HG02623 (cell line): ENCODE results near the gene TRAM2.

ENCODE experiments used
- ATAC-seq: cut with Tn5 transposase; IDR thresholded peaks from one replicate; pipeline ENCODE4 v1.9.1; 2021; ENCODE audit warnings: moderate library complexity; ENCODE audit not compliant: unreplicated experiment

The TRAM2 gene, protein sequence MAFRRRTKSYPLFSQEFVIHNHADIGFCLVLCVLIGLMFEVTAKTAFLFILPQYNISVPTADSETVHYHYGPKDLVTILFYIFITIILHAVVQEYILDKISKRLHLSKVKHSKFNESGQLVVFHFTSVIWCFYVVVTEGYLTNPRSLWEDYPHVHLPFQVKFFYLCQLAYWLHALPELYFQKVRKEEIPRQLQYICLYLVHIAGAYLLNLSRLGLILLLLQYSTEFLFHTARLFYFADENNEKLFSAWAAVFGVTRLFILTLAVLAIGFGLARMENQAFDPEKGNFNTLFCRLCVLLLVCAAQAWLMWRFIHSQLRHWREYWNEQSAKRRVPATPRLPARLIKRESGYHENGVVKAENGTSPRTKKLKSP

DNA sequence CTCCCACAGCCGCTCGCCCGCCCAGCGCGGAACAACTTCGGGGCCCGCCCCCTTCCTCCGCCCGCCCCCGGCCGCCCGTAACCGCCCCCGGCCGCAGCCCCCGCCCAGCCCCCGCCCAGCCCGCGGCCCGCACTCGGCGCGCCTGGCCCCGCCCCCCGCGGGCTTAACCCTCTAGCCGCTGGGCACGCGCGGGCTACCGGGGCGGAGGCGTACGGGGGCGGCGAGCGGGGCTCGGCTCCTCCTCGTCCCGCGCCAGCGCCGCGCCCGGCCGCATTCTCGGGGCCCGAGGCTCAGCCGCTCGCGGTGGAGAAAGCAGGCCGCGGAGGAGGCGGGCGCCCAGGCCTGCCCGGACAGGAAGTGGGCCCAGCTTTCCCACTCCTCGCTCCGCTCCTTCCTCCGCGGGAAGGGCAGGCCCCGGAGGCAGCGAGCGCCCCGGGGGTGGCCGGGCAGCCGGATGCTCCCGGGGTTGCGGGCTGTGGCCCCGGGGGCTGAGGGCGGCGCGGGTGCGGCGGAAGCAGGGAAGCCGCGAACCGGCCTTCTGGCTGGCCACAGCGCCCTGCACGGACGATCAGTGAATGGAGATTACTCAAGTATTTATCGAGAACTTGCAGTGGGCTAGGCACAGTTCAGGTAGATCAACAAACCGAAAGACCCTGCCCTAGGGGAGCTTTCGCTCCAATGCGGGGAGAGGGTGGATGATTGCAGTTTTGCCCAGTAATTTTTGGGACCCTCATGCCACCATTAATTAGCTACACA is at the start of gene TRAM2:
TSS of gene TRAM2 (minus strand) at position 39 of the 756 bp plus-strand sequence. CDS start 145 bp downstream, outside the sequence.
- ATAC-seq: peak; percentile 47

DNA sequence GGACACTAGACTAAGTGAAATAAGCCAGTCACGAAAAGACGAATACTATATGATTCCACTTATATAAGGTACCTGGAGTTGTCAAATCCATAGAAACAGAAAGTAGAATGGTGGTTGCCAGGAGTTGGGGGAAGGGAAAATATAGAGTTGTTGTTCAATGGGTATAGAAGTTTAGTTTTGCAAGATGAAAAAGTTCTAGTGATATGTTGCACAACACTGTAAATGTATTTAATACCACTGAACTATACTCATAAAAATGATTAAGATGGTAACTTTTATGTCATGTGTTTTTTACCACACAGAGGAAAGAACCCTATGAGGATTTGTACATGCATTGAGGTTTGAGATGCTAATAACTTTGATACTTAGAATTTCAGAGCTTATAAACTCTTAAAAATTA is 46.0 kb upstream of the TRAM2 start:
- ATAC-seq: no peak

DNA sequence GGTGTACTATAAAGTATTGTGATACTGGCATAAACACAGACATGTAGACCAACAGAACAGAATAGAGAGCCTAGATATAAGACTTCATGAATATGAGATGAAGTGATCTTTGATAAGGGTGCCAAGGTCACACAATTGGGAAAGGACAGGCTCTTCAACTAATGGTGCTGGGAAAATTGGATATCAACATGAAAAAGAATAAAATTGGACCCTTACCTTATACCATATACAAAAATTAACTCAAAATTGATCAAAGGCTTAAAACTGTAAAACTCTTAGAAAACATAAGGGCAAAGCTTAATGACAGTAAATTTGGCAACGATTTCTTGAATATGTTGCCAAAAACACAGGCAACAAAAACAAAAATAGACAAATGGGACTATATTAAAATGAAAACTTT is 44.8 kb upstream of the TRAM2 start:
- ATAC-seq: no peak

DNA sequence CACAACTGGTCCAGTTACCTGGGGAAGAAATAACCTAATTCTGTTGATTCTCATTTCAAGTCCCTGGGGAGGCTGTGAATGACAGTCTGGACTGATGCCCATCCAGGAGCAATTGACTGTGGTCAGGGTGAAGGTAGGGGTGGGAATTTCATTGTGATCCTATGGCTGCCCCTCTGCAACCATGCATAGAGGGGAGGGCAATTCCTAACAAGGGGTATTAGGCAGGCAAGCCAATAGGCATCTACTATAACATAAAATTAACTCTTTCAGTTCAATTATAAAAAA is 44.0 kb upstream of the TRAM2 start:
- no peak for ATAC-seq

DNA sequence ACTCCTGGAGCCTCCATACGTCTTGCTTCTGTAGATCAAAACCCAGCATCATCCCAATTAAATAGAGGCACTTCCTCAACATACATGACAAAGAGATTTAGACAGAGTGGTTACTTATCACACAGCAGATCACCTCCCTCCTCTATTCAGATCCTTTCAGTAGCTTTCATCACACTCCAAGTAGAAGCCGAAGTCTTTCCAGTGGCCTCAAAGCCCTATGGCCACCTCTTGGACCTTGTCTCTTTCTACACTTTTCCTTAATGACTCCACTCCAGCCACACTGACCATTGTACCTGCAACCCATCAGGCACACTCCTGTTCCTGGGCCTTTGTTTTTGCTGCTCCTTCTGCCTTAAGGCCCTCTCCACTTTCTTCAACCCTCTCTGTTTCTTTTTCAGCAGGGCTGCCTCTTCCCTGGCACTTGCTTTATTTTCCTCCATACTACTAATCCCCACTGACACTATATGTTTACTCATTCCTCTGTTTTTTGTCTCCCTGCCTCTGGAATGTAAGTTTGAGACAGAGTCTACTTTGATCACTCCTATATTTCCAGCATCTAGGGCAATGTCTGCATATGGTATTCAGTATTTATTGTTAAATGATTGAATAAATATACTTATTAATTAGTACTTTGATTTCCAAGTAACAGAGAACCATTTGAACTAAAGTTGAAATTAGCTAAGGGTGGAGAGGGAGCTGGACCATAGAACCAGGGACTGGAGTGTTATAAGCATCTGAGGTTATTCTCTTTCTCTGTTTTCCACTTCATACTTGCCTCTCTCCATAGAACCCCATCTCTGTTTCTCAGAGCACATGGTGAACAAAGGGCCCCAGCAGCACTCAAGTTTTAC is 43.4 kb upstream of the TRAM2 start:
- no peak for ATAC-seq

DNA sequence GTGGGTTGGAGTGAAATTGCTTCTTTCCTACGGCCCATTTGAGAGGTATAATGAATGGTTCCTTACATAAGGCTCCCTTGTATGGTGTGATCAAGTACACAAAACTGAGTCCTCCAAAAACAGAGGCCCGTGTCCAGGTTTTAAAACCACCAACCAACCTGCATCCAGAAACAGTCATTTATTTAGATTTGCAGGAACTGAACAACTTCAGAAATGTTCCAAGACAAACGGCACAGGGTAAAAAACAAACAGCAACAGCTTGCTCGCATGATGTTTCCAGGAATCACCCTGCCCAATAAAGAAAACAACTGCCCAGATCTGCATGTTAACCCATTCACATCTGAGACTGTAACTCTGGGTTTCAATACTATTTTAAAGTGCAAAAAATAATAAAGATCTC is 40.2 kb upstream of the TRAM2 start:
- no peak for ATAC-seq

DNA sequence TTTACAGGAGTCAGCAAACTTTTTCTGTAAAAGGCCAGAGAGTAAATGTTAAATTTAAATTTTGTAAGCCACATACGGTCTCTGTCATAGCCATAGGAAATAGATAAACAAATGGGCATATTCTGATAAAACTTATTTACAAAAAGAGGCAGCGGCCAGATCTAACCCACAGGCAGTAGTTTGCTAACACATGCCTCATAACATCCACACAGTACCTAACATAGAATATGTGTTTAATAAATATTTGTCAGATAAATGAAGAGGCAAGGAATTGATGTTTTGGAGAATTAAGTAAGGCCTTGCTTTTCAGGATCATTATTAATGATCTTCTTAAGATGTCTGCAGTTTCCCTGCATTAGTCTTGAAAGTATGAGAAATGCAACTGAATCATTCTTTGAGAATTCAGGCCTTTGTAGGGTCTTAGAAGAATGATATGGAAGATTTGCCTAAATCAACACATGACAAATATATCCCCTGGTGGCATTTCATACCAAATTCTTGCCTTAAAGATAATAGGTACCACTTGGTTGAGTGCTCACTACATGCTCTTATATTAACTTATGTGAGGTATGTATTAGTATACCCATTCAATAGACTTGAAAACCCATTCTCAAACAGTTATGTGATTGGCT is 39.3 kb upstream of the TRAM2 start:
- ATAC-seq: no peak

DNA sequence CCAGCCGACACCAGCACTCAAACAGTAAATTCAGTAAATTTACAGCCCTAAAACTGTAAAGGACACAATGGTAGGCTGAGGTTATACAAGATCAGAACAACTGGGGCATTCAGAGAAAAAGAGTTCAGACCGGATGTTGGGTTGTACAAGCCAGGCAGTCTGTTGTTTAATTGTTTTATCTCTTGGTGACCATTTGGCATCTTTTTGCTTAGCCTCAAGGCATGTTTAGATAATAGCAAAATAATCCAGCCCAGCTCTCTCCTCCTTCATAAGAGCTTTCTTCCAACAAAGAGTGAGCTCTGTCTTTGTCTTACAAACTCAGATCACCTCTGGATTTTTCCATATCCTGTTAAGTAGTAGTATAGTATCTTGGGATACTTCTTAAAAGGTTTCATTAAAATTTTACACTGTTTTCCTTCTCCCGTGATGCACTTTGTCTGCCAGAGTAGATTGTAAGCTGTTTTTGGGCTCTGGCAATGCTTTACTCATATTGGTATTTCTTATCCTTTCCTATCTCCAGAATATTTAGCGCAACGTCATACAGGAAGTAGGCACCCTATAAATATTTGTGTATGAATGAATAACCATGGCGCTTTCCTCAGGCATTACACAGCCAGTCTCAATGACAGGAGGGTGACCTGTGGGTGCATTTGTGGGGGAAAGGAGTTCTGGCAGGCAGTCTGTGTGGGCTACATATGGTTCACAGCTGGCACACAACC is 35.6 kb upstream of the TRAM2 start:
- ATAC-seq: no peak

DNA sequence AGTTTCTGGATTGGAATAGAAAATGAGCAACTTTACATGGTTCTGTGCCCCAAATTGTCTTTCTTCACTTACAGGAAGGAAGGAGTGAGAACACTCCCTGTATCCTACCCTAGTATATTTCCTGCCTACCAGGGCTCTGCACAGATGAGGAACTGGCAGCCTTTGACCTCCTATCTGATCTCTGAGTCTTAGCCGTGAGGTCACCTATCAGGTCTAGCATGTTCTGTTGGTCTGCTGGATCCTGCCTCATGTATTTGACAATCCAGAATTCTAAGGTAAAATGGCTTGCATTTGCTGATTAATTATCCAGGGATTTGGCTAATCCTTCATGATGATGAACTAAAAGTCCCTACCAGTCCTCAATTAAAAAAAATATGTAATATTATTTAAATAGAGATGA is 35.0 kb upstream of the TRAM2 start:
- no peak for ATAC-seq

DNA sequence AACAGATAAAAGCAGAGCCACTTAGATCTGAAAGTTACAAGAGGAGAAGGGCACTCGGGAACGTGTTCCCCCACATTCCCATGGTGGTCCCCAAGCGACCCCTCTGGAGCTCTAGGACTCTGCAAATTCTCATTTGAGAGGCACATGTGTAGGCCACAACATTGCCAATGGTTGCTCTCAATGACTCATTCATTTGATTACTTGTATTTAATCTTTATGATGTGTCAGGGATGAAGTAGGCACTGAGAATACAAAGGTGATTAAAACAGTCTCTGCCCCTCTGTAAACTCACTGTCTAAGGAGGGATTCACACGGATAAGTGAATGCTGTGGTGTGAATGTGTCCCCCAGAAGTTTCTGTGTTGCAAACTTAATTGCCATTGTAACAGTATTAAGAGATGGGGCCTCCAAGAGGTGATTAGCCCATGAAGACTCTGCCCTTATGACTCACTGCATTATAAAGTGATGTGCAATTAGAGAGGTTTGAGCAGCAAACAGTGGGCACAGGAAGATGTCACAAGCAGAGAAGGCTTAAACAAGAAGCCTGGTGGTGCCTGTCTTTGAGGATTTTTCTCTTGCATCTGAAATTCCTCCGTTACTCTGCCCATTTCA is 34.0 kb upstream of the TRAM2 start:
- no peak for ATAC-seq

DNA sequence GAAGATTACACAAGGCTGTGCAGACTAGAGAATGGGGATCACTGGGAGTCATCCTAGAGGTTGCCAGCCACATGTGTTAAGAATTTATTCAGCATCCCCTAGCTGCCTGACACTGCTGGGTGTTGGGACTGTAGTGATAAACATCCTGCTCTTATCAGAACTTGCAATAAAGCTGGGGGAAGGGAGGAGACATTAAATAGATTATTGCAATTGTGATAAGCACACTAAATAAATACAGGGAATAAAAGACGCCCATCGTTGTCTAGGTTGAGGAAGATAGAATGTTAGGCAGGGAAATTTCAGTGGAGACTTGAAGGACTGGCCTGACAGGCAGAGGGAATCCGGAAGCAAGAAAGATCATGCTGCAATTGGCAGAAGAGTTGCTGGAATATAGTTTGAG is 33.2 kb upstream of the TRAM2 start:
- no peak for ATAC-seq

DNA sequence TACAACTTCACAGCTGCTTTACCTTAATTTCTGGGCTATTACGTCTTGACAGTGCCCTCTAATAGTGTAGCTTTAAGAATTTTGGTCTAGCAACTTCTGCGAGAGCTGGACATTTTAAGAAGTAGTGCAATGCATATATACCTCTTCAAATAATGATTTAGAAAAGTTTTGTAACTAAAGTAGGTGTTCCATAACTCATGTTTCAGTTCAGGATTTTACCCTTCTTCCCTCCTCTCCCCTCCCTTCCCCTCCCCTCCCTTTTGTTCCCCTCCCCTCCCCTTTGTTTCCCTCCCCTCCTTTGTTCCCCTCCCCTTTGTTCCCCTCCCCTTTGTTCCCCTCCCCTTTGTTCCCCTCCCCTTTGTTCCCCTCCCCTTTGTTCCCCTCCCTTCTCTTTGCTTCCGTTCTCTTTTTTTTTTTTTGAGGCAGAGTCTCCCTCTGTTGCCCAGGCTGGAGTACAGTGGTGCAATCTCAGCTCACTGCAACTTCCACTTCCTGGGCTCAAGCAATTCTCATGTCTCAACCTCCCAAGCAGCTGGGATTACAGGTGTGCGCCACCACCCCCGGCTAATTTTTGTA is 28.8 kb upstream of the TRAM2 start:
- no peak for ATAC-seq

DNA sequence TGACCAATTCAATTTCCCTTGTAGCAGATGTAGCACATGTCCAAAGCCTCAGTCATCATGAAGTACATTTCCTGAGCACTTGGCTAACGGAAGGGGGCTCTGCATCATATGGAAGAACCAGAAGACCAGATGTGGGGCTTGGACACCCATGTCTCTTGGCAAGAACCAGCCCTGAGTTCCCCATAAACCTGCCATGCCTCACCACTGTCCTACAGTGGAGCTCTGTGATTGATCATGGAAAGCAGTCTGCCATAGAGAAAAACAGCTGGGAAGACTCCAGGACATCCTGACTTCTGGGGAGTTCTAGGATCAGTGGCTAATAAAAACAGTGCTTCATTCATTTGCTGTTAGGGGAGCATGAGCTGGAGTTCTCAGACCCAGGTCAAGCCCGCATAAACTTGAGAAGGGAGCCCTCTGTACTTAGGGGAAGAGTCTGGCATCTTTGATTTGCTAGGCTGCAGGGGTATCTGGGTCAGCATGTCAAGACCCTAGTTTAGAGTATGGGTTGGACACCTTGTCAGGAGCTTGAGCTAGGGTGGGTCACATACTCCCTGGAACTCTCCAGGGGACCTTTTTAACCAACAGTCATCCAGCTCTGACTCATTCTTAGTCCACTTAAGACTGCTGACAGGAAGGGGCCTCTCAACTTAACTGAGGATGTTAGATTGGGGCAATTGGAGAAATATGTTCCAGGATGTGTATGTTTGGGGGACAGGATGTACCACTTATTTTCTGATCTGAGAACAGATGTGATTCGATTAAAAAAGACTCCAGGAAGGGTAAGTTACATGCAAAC is 26.3 kb upstream of the TRAM2 start:
- ATAC-seq: no peak

DNA sequence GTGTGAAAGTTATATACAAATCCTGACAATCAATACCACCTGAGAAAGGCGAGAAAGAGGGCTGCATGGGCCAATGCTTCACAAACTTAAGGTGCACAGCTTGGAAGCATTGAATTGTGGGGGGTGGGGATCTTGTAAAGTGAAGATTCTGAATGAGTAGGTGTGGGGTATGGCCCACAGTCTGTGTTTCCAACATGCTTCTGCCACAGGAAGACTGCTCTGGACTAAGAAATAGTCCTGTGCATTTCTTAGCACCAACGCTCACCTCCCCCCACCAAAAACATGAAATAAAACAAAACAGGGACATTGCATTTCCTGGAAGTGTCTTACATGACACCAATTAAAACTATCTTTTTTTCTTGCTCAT is 21.9 kb upstream of the TRAM2 start:
- ATAC-seq: no peak

DNA sequence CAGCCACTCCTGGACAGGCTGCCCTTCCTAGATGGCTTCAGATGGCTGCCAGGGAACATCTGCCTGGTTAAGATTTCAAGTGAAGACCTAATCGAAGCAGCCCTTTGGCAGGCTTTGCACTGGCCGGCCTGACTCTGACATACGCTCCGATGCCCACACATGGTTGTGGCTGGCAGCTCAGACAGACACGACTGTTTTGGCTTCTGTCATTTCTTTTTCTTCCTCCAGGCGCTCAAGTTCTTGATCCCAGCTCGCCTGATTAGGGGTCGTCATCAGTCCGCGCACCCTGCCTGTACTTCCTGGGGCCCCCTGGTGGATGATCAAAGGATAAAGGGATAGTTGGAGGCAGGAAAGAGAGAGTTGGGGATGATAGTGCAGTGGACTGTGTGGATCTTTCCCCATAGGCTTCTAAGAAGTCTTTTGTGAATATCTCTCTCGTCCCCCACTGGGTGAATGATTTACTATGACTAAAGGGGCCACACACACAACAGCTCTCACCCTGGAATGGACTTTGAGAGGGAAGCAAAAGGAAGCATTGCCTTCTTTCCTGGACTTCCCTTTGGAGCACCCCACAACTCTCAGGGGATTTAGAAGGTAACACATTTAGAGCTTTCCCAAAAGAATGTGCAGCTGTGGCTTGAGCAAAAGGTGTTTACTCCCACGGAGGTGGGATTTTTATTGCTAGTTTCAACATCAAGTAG is 21.4 kb upstream of the TRAM2 start:
- no peak for ATAC-seq

DNA sequence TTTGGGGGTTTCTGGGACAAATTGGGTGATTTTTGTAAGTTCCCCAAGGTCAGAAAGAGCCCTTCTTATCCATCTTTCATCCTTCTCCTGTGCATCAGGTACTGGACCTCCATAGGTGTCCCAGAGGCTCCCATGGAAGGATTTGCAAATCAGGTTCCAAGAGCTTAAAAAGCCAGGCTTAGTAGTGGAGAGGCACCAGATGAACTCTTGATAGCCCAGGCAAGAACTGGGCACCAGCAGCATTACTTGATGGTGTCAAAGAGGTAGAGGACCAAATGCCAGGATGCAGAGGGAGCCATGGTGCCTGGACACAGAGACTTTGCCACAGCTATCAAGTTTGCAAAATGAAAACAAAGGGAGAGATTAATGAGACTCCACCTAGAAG is 20.9 kb upstream of the TRAM2 start:
- ATAC-seq: no peak

DNA sequence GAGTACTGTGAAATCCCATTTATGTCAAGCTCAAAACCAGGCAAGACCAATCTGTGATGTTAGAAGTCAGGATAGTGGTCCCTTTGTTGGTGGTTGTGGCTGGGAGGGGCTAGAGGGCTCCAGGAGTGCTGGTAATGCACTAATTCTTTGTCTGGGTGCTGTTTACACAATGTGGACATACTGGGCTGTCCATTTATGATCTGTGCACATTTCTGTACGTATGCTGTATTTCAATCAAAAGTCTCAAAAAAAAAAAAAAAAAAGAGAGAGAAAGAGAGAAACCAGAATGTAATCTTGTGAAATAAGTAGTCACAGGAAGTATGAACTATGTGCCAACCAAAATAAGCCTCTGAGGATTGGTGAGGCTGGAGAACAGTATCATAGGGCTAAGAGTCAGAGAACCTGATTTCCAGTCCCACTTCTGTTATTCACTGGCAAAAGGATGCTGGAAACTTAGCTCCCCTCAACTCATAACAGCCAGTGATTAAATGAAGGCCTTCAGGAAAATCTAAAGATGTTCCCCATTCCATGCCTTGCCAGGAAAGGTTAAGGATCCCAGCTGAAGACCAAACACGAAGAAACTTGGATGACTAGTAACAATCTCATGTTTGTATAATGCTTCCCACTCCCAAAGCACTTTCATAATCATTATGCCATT is 19.6 kb upstream of the TRAM2 start:
- ATAC-seq: no peak

DNA sequence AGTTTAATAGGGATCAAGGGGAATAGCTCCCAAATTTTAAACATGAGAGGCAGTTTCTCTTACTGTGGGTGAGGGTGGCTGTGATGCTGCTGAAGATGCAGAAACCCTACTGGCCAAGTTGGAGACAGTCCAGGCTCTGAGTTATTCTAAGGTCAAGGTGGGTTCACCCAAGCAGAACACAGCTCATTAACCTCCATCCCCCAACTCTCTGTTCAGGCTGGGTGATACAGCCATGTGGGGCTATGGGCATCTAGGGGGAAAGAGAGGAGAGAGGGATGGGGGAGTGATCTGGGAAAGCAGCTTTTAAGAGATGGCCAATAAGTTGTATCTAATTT is 18.9 kb upstream of the TRAM2 start:
- ATAC-seq: peak; percentile 47
